Sigmoid colon (tissue), 7 donors: ENCODE results near the gene TNFRSF17. TPM values are rescaled to one million over a fixed set of nuclear protein-coding genes. Genes with fewer than 3 reads are reported as not detected.
A peak's percentile ranks its signal among the peaks of the same experiment; 100 is the strongest.
"Not testable (repeated sequence)": the region's sequence is repeated elsewhere in the genome, so short reads cannot be mapped to it uniquely, and the experiment has no call there.

Experiments
- DNase-seq: peaks from one replicate; pipeline ENCODE4 v3.0.0-alpha.2; 2019
- H3K27ac ChIP-seq, 4 donors: fragments of 200-600 bp; sonication (generic); one replicate each; pipeline ENCODE4 v1.5.1; 2016 to 2019; ENCODE audit warnings: mild to moderate bottlenecking in 1 of 4
- H3K27me3 ChIP-seq, 3 donors: fragments of 200-600 bp; sonication (generic); one replicate each; pipeline ENCODE4 v1.5.1; 2019; ENCODE audit warnings: mild to moderate bottlenecking in 1 of 3
- H3K36me3 ChIP-seq, 4 donors: fragments of 200-600 bp; sonication (generic); one replicate each; pipeline ENCODE4 v1.5.1; 2016 to 2019
- H3K4me1 ChIP-seq, 4 donors: fragments of 200-600 bp; sonication (generic); one replicate each; pipeline ENCODE4 v1.5.1; 2017 to 2019
- H3K4me3 ChIP-seq, 4 donors: fragments of 200-600 bp; sonication (generic); one replicate each; pipeline ENCODE4 v1.5.1; 2017 to 2019; ENCODE audit warnings: mild to moderate bottlenecking in 2 of 4, moderate library complexity in 1 of 4
- H3K9me3 ChIP-seq, 4 donors: fragments of 200-600 bp in 3 of 4; sonication (generic) in 3 of 4; one replicate each; pipeline versions ENCODE4 v1.5.1 to v1.6.1; 2013 to 2019
- CTCF ChIP-seq, 4 experiments: fragments of 450-650 bp in 3 of 4; fragments of 200-600 bp in 1 of 4; IDR thresholded peaks; one replicate each; pipeline ENCODE4 v1.5.1; 2016 to 2019; ENCODE audit warnings: antibody characterized with exemption in 4 of 4, mild to moderate bottlenecking in 3 of 4, moderate library complexity in 2 of 4
- EP300 ChIP-seq, 4 donors: sonication (generic); formaldehyde crosslinking; IDR thresholded peaks; one replicate each; pipeline ENCODE4 v1.6.1; 2017; ENCODE audit warnings: antibody characterized with exemption in 4 of 4
- POLR2A ChIP-seq, 2 donors: fragments of 450-650 bp; IDR thresholded peaks; one replicate each; pipeline ENCODE4 v1.6.1; 2016; ENCODE audit warnings: antibody characterized with exemption in 2 of 2, mild to moderate bottlenecking in 2 of 2, moderate library complexity in 2 of 2
- POLR2AphosphoS5 ChIP-seq, 4 donors: sonication (generic); formaldehyde crosslinking; IDR thresholded peaks; one replicate each; pipeline ENCODE4 v1.6.1; 2017; ENCODE audit warnings: antibody characterized with exemption in 4 of 4
- WGBS, 2 donors: extraction: QIAGEN DNeasy Blood & Tissue Kit; methylation state at CpG; one replicate each; pipeline ENCODE4 v1.1.7; 2013; 5-methylcytosine and 5-hydroxymethylcytosine counted together
- intact Hi-C: fragments of 100-400 bp; cut with DNase I; formaldehyde crosslinking; loops from one replicate; pipeline ENCODE4 v1.15.1; 2023
- polyA plus RNA-seq, 3 donors: library from polyadenylated mRNA; stranded (reverse); fragments of 200-250 nt; gene quantifications; one replicate each; pipeline ENCODE4 v1.2.3, GENCODE V29; 2013
- total RNA-seq, 4 donors: library from RNA; depleted of rRNA; stranded (reverse); fragments of >200 nt; gene quantifications; one replicate each; pipeline ENCODE4 v1.1.0, GENCODE V29; 2016
- donor health status: healthy with polysubstance abuse.
- donor health status: Bipolar disorder and iron deficiency.
- donor health status: healthy.

Gene TNFRSF17
- total RNA-seq = not detected
- 1 to 10 TPM; 1.8 to 3.8 (median 1.8) TPM for polyA plus RNA-seq

GRCh38 chr16:11964761-11965551 lies at the start of gene TNFRSF17:
Gene TNFRSF17, plus strand, starts transcription at chr16:11965210. Its CDS starts 115 bp downstream, at chr16:11965325.
- no peak within 1 kb of the TSS for H3K27ac ChIP-seq
- intact Hi-C loops = no loop called here
- TF ChIP-seq POLR2AphosphoS5 (IDR thresholded peaks at IDR 0.05) = no peak
- TF ChIP-seq POLR2A (IDR thresholded peaks at IDR 0.05) = no peak
- no peak for TF ChIP-seq EP300 (IDR thresholded peaks at IDR 0.05)
- TF ChIP-seq CTCF (IDR thresholded peaks at IDR 0.05) = no peak

GRCh38 chr16:11915644-11916523 lies 49.1 kb upstream of the TNFRSF17 start, which contains the start of gene GSPT1:
Gene GSPT1, minus strand, starts transcription at chr16:11915956. Its CDS starts 236 bp downstream, at chr16:11915720.
- TF ChIP-seq POLR2A (IDR thresholded peaks at IDR 0.05) (peak; percentile 81 to 90), EP300 (IDR thresholded peaks at IDR 0.05) (peak in 2 of 4 donors; percentile 53 to 79), CTCF (IDR thresholded peaks at IDR 0.05) (peak in 2 of 4 experiments; percentile 15 to 35), POLR2AphosphoS5 (IDR thresholded peaks at IDR 0.05) (peak; percentile 91 to 97 (median 94))

More at GRCh38 chr16:11964761-11965551, at the start of gene TNFRSF17:
- 68 to 77% methylated on average over 9 of the region's 9 CpGs for WGBS, 2 donors
- Histone ChIP-seq H3K36me3 (no peaks in the 10 kb centered on the region), H3K27me3 (no peaks in the 10 kb centered on the region), H3K9me3 (no peaks in the 10 kb centered on the region), H3K4me3 (no peak within 1 kb of the TSS), H3K4me1 (no peaks in the 10 kb centered on the region)
- no peak for DNase-seq

GRCh38 chr16:11916524-11917285 lies 48.3 kb upstream of the TNFRSF17 start:
- TF ChIP-seq CTCF (IDR thresholded peaks at IDR 0.05) = no peak
- peak in 1 of 4 donors; percentile 22 for TF ChIP-seq EP300 (IDR thresholded peaks at IDR 0.05)
- peak in 1 of 4 donors; percentile 5 for TF ChIP-seq POLR2AphosphoS5 (IDR thresholded peaks at IDR 0.05)
- no peak for TF ChIP-seq POLR2A (IDR thresholded peaks at IDR 0.05)
- Histone ChIP-seq H3K4me3 (peak overlapping the region; percentile 38 to 98 (median 80)), H3K36me3 (no peaks in the 10 kb centered on the region), H3K27me3 (no peaks in the 10 kb centered on the region), H3K27ac (peak overlapping the region; percentile 95 to 98 (median 97)), H3K4me1 (peaks cover 0 to 35% (median 33%) of the 10 kb centered on the region in 4 donors), H3K9me3 (no peaks in the 10 kb centered on the region)
- no peak for DNase-seq
- intact Hi-C loops = loop anchor here (1.0 to 5.0 kb wide), 3 partner anchors 60 to 174 kb away; partner anchors contain the start of genes RSL1D1, SNX29 and TXNDC11
- 16 to 57% methylated on average over 13 of the region's 13 CpGs for WGBS, 2 donors

More at GRCh38 chr16:11915644-11916523, 49.1 kb upstream of the TNFRSF17 start, which contains the start of gene GSPT1:
- 0 to 1% methylated on average over 84 of the region's 84 CpGs for WGBS, 2 donors
- peak within 1 kb of the TSS; percentile 95 to 98 (median 97) for H3K27ac ChIP-seq
- H3K36me3 ChIP-seq = no peaks in the 10 kb centered on the region
- peak within 1 kb of the TSS; percentile 71 to 98 (median 90) for H3K4me3 ChIP-seq
- no peaks in the 10 kb centered on the region for H3K9me3 ChIP-seq
- intact Hi-C loops = loop anchor here (1.0 to 5.0 kb wide), 4 partner anchors 61 to 174 kb away; partner anchors contain the start of genes RSL1D1, SNX29, TXNDC11 and ZC3H7A
- no peaks in the 10 kb centered on the region for H3K27me3 ChIP-seq
- H3K4me1 ChIP-seq = peaks cover 0 to 42% (median 41%) of the 10 kb centered on the region in 4 donors
- DNase-seq = peak; percentile 99

- WGBS, 2 donors = 80 to 82% methylated on average over 10 of the region's 10 CpGs
- H3K9me3 ChIP-seq, H3K36me3 ChIP-seq, H3K27me3 ChIP-seq, intact Hi-C loops, H3K27ac ChIP-seq, H3K4me3 ChIP-seq, DNase-seq, H3K4me1 ChIP-seq: not testable (repeated sequence)
These were observed 41.0 kb upstream of the TNFRSF17 start for GRCh38 chr16:11924046-11924445.

- H3K36me3 ChIP-seq, H3K4me3 ChIP-seq, DNase-seq, H3K27ac ChIP-seq, H3K4me1 ChIP-seq, H3K27me3 ChIP-seq, H3K9me3 ChIP-seq, intact Hi-C loops: not testable (repeated sequence)
- 86 to 88% methylated on average over 13 of the region's 13 CpGs for WGBS, 2 donors
These were observed 37.7 kb upstream of the TNFRSF17 start for GRCh38 chr16:11927350-11927749.

GRCh38 chr16:11941945-11942344 lies 23.1 kb upstream of the TNFRSF17 start, which contains the start of gene NPIPB2:
Gene NPIPB2, minus strand, starts transcription at chr16:11942045. Its CDS starts 0 bp downstream, at chr16:11942045.
- H3K4me3 ChIP-seq, DNase-seq, intact Hi-C loops, H3K4me1 ChIP-seq, H3K27ac ChIP-seq, H3K9me3 ChIP-seq, H3K36me3 ChIP-seq, H3K27me3 ChIP-seq: not testable (repeated sequence)
- WGBS, 2 donors = 90 to 95% methylated on average over 3 of the region's 4 CpGs
